Measurements from ENCODE around the gene CRYBG2. TPM values are rescaled to one million over a fixed set of nuclear protein-coding genes. Genes with fewer than 3 reads are reported as not detected.
"Not testable (repeated sequence)": the region's sequence is repeated elsewhere in the genome, so short reads cannot be mapped to it uniquely, and the experiment has no call there.

Gene CRYBG2
- total RNA-seq, 6 experiments from 2014 or later, result 0.81 to 1.9 (median 1.7) TPM; not detected in 3

GRCh38 chr1:26337625-26338024 is 16.3 kb downstream of the CRYBG2 start:
- no peak overlapping the region for H3K4me3 ChIP-seq
- ATAC-seq (no peak), DNase-seq (no peak)
- intact Hi-C loops (cut with DNase I), result no loop called here
- H3K27me3 ChIP-seq, result no peaks in the 10 kb centered on the region
- peaks cover 0 to 9% (median 0%) of the 10 kb centered on the region in 4 donors for H3K4me1 ChIP-seq
- no peak for TF ChIP-seq POLR2A (IDR thresholded peaks at IDR 0.05)
- no peak for TF ChIP-seq CTCF (IDR thresholded peaks at IDR 0.05)
- H3K36me3 ChIP-seq, result no peaks in the 10 kb centered on the region
- H3K27ac ChIP-seq, result no peak overlapping the region
- 28% methylated on average over 3 of the region's 4 CpGs for WGBS (ENCODE audit: insufficient coverage, low coverage, low lambda C conversion rate, missing lambda C conversion rate)
- no peaks in the 10 kb centered on the region for H3K9me3 ChIP-seq

GRCh38 chr1:26337206-26337535 is 16.8 kb downstream of the CRYBG2 start:
- no peak for ATAC-seq

GRCh38 chr1:26336477-26337205 is 17.3 kb downstream of the CRYBG2 start:
- Histone ChIP-seq H3K9me3 (no peaks in the 10 kb centered on the region), H3K36me3 (no peaks in the 10 kb centered on the region), H3K27me3 (no peaks in the 10 kb centered on the region), H3K4me1 (peaks cover 0 to 9% (median 0%) of the 10 kb centered on the region in 4 donors), H3K4me3 (peak overlapping the region; percentile 41 to 59 (median 51)), H3K27ac (no peak overlapping the region)
- TF ChIP-seq CTCF (IDR thresholded peaks at IDR 0.05), result no peak
- TF ChIP-seq POLR2A (IDR thresholded peaks at IDR 0.05), result no peak
- peak; percentile 90 to 92 (median 91) for DNase-seq
- intact Hi-C loops (cut with DNase I), result no loop called here
- 28% methylated on average over 8 of the region's 52 CpGs for WGBS (ENCODE audit: insufficient coverage, low coverage, low lambda C conversion rate, missing lambda C conversion rate)
- ATAC-seq, result peak; percentile 97 to 98 (median 98)

More at GRCh38 chr1:26337206-26337535, 16.8 kb downstream of the CRYBG2 start:
- intact Hi-C loops (cut with DNase I), result no loop called here
- no CpG with 5 or more reads among the region's 7 CpGs for WGBS (ENCODE audit: insufficient coverage, low coverage, low lambda C conversion rate, missing lambda C conversion rate)
- no peak for TF ChIP-seq CTCF (IDR thresholded peaks at IDR 0.05)
- TF ChIP-seq POLR2A (IDR thresholded peaks at IDR 0.05), result no peak
- Histone ChIP-seq H3K4me3 (no peak overlapping the region), H3K36me3 (no peaks in the 10 kb centered on the region), H3K27me3 (no peaks in the 10 kb centered on the region), H3K4me1 (peaks cover 0 to 9% (median 0%) of the 10 kb centered on the region in 4 donors), H3K9me3 (no peaks in the 10 kb centered on the region), H3K27ac (no peak overlapping the region)
- DNase-seq, result no peak

- intact Hi-C loops (cut with DNase I), result no loop called here
- Histone ChIP-seq H3K4me3 (peak overlapping the region; percentile 41 to 59 (median 51)), H3K27ac (no peak overlapping the region), H3K4me1 (peaks cover 0 to 9% (median 0%) of the 10 kb centered on the region in 4 donors), H3K36me3 (no peaks in the 10 kb centered on the region), H3K9me3 (no peaks in the 10 kb centered on the region), H3K27me3 (no peaks in the 10 kb centered on the region)
- TF ChIP-seq CTCF (IDR thresholded peaks at IDR 0.05) (no peak), POLR2A (IDR thresholded peaks at IDR 0.05) (peak; percentile 45)
- ATAC-seq (peak in 1 of 4 donors; percentile 11), DNase-seq (no peak)
- WGBS (ENCODE audit: insufficient coverage, low coverage, low lambda C conversion rate, missing lambda C conversion rate), result 6% methylated on average over 33 of the region's 41 CpGs
Measured at GRCh38 chr1:26335774-26336476, 18.0 kb downstream of the CRYBG2 start.

GRCh38 chr1:26333312-26333711 is 20.6 kb downstream of the CRYBG2 start:
- H3K36me3 ChIP-seq; H3K4me3 ChIP-seq; H3K9me3 ChIP-seq; ATAC-seq; H3K27ac ChIP-seq; intact Hi-C loops (cut with DNase I); H3K27me3 ChIP-seq; H3K4me1 ChIP-seq; DNase-seq: not testable (repeated sequence)
- 51% methylated on average over 3 of the region's 8 CpGs for WGBS (ENCODE audit: insufficient coverage, low coverage, low lambda C conversion rate, missing lambda C conversion rate)

Data from right lobe of liver (tissue), 6 donors.